Hepatic stellate cell (primary cell): ENCODE results near the gene DSTN.

Experiments used
- DNase-seq: peaks from one replicate; pipeline ENCODE4 v3.0.0; 2011; ENCODE audit warnings: low spot score

The DSTN gene

DNA sequence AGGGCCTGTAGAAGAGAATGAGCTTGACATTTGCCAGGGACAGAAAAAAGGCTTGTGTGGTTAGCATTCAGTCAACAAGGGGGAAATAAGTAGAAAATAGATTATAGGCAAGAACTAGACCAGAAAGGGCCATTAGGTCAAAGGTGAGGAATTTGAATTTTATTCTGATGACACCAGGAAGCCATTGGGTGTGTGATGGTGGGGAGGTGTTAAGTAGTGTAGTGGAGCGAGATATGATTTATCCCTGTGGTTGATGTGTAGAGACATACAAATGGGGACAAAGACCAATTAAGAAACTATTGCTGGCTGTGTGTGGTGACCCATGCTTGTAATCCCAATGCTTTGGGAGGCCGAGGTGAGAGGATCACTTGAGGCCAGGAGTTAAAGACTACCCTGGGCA, 11.0 kb downstream of the DSTN start:
- no peak for DNase-seq

DNA sequence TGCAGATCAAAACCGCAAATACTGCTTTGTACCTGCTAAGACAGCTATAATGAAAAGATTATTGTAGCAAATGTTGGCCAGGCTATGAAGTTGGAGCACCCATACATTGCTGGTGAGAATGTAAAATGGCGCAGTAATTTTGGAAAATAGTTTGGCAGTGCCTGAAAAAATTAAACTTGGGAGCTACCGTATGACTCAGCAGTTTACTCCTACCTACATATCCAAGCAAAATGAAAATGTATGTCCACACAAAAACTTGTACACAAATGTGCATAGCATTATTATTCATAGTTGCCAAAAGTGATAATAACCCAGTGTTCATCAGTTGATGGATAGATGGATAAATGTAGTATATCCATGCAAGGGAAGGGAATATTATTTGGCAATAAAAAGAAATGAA, 13.3 kb downstream of the DSTN start:
- no peak for DNase-seq

DNA sequence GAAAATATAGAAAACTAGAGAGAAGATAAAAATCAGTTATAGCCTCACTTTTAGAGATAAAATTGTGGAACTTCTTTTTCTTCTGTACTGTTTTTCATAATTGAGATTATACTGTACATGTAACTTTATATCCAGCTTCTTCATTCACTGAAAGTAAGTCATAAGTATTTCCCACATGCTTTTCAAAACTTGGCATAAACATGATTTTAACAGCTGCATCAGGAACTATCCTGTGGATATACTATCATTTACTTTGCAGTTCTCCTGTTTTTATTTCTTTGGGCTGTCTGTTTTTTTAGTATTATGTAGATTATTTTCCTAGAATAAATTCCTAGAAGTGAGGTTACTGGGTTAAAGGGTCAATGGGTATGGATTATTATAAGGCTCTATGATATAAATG, 14.8 kb downstream of the DSTN start:
- no peak for DNase-seq

DNA sequence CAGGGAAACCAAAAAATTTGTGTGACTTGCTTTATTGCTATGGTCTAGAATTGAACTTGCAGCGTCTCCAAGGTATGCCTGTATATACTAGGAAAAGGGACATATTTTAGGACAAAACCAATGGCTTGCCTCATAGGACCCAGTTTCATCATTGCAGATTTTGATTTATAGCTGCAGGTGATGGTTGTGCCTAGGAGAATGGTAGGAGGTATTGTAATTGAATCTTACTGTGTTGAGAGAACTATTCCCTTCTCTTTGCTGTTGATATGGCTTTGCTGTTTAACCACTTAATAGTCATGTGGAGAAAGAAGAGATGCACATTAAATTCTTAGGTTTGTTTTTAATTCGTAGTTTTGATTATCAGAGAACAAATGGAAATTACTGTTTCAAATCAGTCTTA, 16.4 kb downstream of the DSTN start:
- no peak for DNase-seq

DNA sequence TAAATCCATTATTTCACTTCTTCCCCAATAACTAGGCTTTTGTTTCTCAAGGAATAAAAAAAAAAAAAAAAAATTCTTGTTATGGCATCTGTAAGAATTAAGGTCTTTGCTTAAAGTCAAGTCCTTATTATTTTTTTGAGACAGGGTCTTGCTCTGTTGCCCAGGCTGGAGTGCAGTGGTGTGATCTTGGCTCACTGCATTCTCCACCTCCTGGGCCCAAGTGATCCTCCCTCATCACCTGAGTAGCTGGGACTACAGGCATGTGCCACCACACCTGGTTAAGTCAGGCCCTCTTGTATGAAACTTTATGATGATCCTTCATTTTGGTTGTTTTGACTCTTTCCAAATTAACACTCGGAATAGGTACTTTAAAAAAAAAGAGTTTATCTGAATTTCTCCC, 17.3 kb downstream of the DSTN start:
- DNase-seq: no peak

DNA sequence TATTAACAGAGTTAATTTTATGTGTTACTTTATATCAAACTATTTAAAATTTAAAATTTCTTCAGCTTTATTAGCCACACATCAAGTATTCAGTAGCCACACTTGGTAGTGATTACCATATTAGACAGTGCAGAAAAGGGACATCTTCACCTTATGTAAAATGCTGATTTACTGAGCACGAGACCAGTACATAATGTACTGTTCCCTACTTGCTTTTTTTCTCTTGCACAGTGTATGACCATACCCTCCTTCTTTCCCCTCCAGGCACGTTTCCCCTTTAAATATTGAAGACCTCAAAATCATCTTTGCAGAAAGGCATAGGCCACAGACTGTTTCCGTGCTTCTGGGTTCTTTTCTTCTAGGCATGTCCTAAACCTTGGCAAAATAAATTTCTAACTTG, 17.9 kb downstream of the DSTN start:
- DNase-seq: no peak

DNA sequence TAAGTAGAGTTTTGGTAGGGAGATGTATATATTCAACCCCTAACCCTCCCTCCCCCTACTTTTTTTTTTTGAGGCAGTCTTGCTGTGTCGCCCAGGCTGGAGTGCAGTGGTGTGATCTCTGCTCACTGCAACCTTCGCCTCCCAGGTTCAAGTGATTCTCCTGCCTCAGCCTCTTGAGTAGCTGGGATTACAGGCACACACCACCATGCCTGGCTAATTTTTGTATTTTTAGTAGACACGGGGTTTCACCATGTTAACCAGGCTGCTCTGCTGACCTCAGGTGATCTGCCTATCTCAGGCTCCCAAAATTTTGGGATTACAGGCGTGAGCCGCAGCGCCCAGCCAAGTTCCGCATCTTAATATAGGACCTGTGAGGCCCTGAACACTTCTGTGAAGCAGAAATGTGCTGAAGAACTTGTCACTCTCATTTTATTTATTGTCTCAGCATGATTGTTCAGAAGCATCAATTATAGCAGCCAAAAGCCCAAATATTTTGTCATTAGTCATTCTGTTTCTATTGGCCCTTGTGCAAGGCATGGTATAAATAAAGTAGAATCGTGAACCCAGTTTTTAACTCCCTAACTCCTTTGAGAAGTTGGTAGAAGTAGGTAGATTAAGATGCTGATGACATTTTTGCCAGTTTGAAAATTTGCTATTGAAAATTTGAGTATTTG, 19.4 kb downstream of the DSTN start:
- no peak for DNase-seq

DNA sequence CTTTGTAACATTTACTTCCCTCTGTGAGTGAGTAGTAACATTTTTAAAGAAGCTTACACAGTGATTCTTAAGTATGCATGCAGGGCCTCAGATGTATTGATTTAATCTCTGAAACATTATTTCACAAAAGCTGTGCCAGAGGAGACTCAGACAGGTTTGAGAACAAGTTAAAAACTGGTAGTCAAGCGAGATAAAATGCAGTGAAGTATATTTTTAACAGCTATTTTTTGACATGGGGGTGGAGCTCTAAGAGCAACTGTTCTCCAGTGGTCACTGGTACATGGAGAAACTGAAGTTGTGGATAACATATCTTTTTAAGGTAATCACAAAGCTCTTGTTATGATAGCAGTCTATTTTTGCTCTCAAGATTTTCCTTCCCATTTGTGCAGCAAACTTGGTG, 20.4 kb downstream of the DSTN start:
- DNase-seq: no peak

DNA sequence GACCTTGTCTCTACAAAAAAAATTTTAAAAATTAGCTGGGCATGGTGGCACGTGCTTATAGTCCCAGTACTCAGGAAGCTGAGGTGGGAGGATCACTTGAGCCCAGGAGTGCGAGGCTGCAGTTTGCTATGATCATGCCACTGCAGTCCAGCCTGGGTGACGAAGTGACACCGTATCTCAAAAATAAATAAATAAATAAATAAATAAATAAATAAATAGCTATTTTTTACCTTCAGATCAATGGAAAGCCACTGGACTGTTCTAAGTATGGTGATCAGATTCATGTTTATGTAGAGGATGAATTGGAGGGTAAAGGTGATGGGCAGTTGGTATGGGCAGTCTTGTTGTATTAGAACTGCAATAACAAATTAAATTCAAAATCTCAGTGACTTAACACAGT, 24.0 kb downstream of the DSTN start:
- DNase-seq: no peak

DNA sequence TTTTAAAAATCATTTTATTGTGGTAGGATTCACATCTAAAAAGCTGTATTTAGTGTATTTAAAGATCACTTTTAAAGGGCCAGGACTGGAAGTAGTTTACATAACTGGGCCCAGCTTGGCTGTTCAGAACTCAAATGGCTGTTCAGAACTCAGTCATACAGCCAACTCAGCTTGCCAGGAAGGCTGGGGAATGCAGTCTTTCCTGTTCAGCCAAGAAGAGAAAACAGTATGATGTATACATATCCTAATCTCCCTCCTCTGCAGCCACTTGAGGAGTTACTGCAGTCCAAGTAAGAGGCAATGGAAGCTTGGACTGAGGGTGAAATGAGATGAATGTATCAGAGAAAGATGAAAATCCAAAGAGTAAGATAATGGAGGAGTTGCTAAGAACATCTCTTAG, 24.6 kb downstream of the DSTN start:
- DNase-seq: no peak

DNA sequence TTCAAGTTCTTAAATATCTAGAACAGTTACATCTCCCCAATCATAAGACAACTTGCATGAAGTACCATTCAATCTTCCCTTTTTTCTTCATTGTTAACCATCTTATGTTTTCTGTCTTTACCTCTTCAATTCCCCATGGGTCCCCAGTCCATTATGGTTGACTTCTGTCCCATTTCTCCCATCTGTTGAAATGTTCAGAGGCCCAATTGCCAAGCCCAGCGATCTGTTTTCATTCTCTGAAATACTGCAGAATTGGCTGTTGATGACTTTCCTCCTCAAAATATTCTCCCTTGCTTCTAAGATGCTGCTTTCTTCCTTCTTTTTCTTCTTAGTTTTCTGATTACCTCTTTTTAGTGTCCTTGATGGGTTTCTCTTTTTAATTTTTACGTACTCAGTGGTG, 26.0 kb downstream of the DSTN start:
- no peak for DNase-seq

DNA sequence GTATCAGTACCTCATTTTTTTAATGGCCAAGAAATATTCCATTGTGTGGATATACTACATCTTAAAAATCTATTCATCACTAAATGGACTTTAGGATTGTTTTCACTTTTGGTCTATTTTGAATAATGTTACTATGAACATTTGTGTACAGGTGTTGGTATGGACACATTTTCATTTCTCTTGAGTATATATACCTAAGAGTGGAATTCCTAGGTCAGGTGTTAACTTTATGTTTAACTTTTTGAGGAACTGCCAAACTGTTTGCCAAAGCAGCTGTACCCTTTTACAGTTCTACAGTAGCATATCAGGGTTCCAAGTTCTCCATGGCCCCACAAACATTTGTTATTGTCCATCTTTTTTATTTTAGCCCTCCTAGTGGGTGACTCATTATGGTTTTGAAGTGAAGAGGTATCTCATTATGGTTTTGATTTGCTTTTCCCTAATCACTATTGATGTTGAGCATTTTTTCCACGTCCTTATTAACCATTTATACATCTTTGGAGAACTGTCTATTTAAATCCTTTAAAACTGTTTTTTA, 28.2 kb downstream of the DSTN start:
- no peak for DNase-seq

DNA sequence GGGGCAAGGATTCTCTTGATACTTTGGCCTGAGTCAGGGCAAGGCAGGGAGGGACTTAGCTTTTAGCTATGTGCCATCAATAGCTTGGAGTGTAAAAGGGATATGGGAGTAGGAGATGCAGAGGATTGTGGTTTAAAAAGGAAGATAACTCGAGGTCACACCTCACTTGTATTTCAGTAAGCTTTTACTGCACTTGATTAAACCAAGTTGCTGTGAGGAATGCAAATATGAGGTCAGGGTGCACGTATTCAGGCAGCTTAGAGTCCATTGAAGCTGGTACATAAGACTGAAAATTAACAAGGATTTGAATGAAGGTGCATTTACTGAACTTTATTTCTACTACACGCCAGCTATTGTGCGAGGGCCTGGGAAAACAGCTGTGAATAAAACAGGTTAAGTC, 32.1 kb downstream of the DSTN start:
- no peak for DNase-seq

DNA sequence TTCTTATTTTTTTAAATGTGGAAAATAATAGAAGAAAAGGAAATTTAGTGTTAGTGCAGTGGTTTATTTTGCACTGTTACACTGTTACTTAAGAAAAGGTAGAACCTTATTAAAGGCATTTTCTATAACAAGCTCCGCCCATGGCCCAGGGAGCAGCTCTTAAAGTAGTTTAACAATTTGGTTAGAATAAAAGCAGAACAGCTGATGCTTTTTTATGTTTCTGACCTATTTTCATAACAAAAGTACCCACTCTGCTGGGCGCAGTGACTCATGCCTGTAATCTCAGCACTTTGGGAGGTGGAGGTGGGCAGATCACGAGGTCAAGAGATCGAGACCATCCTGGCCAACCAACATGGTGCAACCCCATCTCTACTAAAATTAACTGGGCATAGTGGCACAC, 32.6 kb downstream of the DSTN start:
- no peak for DNase-seq

DNA sequence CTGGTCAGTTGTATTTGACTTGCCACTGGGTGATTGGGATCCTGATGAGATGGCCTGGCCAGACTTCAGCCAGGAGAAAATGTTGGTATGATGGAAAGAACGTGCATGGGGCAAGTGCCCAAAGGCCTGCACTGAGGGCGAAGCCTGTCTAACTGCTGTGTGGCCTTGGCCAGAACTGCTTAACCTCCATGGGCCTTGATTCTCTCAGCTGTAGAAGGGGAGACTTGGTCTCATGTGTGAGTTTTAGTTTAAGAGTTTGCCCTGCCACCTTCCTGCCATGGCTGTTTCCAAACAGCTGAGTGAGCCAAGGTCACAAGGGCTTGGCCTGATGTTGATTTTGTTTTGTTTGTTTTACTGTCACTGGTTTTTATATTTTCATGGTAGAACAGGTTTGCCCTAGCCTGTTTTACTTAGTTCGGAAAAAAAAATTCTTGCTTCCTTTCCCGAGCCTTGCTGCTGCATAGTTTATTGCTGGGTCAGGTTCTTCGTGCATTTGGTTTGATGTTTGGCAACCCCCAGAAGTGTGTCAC, 35.3 kb downstream of the DSTN start:
- DNase-seq: no peak

DNA sequence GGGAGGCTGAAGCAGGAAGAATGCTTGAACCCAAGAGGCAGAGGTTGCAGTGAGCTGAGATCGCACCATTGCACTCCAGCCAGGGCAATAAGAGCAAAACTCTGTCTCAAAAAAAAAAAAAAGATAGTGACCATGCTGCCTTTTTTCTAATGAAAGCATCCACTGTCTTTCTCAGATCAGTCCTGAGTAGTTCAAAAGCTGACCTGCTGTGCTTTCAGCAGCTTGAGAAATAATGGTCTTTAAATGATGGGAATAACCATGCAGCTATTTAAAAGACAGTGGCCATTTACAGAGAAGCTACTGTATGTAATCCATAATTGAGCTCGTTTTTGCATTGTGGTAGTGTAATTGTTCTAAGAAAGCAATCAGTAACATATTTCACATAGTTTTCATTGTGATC, 36.1 kb downstream of the DSTN start:
- no peak for DNase-seq

DNA sequence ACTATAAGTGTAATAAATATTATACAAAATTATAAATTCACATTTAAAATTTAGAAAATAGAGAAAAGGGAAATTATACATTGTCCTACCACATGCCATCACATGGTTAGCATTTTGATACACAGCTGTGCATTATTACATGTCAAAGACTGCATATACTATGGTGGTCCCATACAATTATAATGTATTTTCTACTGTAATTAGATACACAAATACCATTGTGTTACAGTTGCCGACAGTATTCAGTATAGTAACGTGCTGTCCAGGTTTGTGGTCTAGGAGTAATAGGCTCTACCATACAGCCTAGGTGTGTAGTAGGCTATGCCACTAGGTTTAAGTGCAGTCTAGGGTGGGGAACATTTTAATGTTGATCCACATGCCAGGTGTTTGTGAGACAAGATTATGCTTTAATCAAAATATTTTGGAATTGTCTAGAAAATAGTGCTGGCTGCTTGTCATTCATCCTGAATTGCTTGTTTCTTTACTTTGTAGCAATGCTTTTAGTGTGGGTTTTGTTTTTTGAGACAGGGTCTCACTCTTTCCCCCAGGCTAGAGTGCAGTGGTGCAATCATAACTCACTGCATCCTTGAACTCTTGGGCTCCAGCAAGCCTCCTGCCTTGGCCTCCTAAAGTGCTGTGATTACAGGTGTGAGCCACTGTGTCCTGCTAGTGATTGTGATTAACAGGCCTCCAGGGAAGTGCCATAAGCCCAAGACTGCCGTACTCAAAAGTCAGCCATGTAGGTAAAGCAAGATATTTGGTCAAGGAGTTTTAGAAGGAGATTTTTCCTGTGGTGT, 39.0 kb downstream of the DSTN start:
- DNase-seq: no peak

DNA sequence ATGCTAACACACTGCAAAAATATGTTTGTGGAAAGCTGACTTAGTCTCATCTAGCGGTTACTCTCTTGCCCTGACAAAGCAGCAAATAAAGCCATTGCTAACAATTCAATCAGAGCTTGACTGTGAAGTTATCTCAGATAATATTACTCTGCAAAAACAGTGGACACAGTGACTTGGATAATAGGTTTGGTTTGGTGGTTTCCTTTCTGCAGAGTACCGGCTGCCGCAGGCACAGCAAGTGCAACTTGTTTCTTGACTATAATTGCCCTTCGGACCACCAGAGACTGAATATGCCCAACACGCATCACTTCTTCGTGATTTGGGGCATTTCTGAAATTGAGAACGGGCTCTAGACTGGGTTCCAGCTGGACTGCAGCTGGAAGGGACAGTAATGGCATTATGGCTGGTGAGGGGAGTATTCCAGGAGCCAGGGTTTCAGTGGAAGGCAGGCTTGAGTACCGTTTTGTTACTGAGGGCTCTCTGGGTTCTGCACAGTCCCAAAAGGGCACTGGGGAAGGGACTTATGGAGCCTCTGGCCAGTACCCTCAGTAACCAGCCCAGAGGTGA, 40.0 kb downstream of the DSTN start:
- DNase-seq: no peak

DNA sequence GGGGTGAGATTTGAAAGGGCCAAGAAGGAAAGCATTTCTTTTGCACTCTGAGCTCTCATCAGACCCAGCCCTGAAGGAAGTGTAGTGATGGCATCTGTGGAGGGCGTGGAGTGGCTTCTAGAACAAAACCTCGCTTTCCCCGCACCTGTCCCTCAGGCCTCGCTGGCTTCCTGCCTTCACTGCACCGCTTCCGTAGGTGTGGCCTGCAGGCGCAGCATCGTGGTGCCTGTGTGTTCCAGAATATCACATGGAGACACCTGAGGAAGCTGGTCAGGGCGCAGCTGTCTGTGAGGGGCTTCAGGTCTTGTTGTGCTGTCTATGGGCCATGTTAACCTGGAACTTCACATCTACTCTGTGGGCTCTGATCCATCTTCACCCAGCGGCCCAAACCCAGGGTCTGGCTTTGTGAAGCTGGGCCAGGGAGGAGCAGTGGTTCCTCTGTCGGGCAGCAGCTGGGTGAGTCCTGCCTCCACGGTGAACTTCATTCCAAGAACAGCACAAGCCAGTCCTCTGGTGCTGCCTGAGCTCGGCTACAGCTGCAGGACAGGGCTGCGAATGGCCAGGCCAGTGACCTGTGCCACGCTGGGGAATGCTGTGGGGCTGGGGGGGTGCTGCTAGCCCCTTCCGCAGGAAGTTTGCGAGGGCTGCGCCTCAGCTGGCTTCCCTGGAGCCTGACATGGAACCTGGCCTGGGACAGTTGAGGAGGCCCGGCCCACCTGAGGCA, 40.9 kb downstream of the DSTN start:
- DNase-seq: peak; percentile 9

DNA sequence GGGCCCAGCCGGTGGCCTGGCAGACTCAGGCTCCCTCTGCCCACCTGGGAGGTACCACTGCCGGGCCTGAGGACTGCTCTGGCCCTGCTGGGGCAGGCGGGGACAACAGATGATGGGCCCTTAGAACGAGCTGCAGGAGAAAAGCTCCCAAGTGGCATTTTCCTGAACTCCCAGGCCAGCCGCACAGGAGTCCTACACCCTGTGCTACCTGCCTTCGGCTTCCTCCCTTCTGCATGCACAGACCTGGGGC, 41.3 kb downstream of the DSTN start:
- no peak for DNase-seq

DNA sequence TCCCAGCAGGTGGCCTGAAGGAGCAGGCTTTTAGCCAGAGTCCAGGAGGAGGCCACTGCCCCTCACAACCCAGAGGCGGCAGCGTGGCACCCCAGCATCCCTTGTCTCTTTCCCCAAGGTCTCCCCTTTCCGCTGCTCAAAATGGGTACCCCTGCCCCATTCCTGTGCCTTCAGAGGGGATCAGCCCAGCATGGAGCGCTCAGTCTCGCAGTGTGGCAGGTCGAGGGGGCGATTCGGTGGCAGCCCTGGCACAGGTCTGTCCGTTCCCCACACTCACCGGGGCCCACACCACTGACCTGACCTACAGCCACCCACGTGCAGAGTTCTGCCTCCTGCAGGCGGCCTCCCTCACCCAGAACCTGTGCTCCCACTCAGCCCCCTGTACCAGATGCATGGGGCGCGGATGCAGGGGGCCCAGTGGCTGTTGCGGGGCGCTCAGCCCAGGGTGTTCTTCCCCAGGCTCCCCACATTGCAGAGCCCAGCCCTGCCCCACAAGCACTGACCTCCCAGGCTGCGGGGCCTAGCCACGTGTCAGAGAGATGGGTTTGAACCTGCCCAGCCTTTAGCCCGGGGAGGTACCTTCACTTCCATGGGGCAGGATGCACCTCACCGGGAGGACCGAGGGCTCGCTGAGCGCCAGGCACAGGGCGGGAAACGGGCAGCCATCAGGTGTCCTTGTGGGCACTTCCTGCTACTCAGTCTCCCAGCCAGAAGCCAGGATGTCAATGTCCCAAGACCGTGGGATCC, 41.8 kb downstream of the DSTN start:
- DNase-seq: peak; percentile 33
